Measurements from ENCODE around the gene ACTL7B.
A peak's percentile ranks its signal among the peaks of the same experiment; 100 is the strongest.
"Not testable (repeated sequence)": the region's sequence is repeated elsewhere in the genome, so short reads cannot be mapped to it uniquely, and the experiment has no call there.

ACTL7B gene, protein sequence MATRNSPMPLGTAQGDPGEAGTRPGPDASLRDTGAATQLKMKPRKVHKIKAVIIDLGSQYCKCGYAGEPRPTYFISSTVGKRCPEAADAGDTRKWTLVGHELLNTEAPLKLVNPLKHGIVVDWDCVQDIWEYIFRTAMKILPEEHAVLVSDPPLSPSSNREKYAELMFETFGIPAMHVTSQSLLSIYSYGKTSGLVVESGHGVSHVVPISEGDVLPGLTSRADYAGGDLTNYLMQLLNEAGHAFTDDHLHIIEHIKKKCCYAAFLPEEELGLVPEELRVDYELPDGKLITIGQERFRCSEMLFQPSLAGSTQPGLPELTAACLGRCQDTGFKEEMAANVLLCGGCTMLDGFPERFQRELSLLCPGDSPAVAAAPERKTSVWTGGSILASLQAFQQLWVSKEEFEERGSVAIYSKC

GRCh38 chr9:108855888-108856287 lies at the start of gene ACTL7B:
Gene ACTL7B, minus strand, starts transcription at chr9:108855986. Its CDS starts 56 bp downstream, at chr9:108855930.
- no peak for DNase-seq (ENCODE audit: low read depth)

GRCh38 chr9:108905494-108905893 lies 49.7 kb upstream of the ACTL7B start:
- DNase-seq (ENCODE audit: low read depth): no peak

GRCh38 chr9:108904161-108904560 lies 48.4 kb upstream of the ACTL7B start:
- DNase-seq (ENCODE audit: low read depth): no peak

DNA sequence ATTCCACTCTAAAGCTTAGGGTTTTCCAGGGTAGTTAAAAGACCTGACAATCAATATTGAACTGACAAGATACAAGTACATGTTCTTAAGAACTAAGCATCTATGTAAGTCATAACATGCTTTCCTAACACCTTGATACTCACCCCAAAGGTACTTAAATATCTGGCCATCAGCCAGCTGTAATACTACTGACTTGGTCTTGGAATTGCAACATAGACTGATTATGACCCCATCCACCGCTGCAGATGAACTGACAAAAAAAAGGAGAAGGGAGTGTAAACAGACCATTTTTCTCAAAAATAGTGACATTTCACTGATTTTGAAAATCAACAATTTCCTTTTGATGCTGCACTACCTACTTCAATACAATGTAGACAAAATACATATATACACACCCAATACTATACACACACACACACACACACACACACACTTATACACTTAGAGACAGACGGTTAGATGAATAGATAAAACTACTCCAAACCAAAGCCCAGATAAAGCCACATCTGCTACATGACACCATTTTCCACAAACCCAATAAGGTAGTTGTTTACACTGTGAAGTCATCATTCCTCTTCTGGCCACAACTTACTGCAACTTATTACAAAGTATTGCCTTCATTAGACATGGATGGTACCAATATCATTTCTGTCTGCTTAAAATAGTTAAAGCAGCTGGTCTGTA lies 47.8 kb upstream of the ACTL7B start:
- DNase-seq (ENCODE audit: low read depth): no peak

- DNase-seq (ENCODE audit: low read depth): no peak
Observed at GRCh38 chr9:108900176-108900575, 44.4 kb upstream of the ACTL7B start.

GRCh38 chr9:108899023-108899695 lies 43.4 kb upstream of the ACTL7B start:
- DNase-seq (ENCODE audit: low read depth): not testable (repeated sequence)

- no peak for DNase-seq (ENCODE audit: low read depth)
Observed at GRCh38 chr9:108897324-108898096, 41.7 kb upstream of the ACTL7B start.

- no peak for DNase-seq (ENCODE audit: low read depth)
Observed at GRCh38 chr9:108894225-108894997, 38.6 kb upstream of the ACTL7B start.

DNA sequence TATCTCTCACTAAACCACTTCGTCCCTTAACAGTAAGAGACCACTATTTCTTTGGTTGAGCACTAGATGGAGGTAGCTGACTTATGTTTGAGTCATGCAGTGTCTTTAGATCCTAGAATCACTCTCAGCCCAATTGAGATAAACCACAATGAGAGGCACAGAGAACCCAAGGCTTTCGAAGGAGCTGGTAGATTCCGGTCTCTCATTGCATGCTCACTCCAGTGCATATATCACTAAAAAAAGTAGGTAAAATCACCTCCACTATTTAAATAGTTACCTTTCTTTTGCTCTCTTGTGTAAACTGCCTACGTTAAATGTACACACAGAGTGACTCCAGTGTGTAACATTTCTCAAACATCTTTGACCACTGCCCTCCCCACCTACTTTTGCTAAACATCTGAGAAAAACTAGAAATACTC lies 33.9 kb upstream of the ACTL7B start:
- no peak for DNase-seq (ENCODE audit: low read depth)

- not testable (repeated sequence) for DNase-seq (ENCODE audit: low read depth)
Observed at GRCh38 chr9:108886594-108887271, 30.9 kb upstream of the ACTL7B start.

DNA sequence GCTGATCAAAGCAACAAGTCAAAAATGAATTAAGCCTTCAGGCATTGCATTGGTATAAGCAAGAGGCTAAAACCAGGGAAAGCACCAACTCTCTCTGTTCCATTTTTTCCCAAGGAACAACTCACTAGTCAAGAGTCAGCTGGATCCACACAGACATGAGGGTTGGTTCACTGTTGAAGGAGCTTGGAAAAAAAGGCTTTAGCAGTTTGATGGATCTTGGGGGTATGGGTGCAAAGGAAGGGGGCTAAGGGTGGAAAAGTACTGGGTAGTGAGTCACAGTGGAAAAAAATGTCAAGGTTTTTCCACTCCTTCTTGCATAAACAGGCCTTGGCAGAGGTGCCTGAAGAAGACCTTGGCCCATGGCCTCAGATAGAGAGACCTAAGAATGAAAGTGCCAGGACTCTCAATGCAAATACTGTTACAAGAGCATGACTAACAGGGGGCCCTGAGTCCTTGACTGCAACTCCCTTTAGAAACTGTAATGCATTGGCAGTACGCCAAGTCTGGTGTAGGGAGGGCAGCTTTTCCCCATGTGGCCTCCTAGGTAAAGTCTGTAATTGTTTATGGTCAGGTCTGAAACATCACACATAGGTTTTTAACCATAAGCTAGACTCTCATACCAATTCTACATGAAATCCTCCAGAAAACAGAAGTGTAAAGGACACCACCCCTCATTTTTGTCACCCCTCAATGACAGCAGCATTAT lies 30.0 kb upstream of the ACTL7B start:
- peak; percentile 15 for DNase-seq (ENCODE audit: low read depth)

GRCh38 chr9:108884701-108885100 lies 28.9 kb upstream of the ACTL7B start:
- DNase-seq (ENCODE audit: low read depth): no peak

- no peak for DNase-seq (ENCODE audit: low read depth)
Observed at GRCh38 chr9:108883085-108883484, 27.3 kb upstream of the ACTL7B start.

GRCh38 chr9:108882052-108882888 lies 26.5 kb upstream of the ACTL7B start:
- DNase-seq (ENCODE audit: low read depth): no peak

DNA sequence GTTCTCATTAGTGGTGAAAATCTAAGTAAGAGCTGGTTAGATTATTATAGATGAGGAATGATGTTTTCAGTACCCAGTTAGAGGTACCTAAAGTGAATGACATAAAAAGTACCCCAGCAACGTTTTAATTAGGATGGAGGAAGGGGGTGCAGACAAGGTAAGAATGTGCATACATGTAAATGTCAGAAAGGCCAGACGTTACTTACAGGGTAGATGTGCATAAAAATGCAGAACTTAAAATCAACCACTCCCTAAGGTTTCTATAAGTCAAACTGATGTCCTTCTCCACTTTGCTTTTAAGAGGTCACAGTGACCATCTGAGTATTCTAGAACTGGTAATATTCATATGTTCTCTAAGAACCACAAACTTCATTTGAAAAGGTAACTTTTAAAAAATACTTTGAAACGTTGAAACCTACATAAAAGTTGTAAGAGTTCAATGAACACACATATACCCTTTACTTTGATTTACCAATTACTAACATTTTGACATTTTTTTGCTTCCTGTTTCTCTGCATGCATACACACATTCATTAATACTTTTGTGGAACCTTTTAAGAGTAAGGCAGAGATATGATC lies 25.0 kb upstream of the ACTL7B start:
- no peak for DNase-seq (ENCODE audit: low read depth)

DNA sequence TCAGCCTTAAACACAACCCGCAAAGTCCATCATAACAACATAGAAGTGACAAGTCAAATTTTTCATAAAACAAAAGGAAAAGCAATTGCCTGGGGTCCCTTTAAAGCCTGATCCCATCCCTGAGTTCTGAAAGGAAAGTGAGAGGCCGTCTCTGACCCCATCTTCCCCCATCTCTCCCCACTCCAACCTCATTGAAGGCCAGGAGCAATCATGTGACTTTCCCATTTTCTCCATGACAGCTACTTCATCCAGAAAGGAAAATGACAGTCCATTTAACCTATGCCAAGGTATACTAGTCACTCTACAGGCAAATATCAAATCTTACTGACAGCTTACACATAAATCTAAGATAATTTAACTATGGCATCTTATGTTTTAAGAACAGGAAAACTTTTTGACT lies 21.7 kb upstream of the ACTL7B start:
- no peak for DNase-seq (ENCODE audit: low read depth)

- DNase-seq (ENCODE audit: low read depth): no peak
Observed at GRCh38 chr9:108876425-108876824, 20.6 kb upstream of the ACTL7B start.

DNA sequence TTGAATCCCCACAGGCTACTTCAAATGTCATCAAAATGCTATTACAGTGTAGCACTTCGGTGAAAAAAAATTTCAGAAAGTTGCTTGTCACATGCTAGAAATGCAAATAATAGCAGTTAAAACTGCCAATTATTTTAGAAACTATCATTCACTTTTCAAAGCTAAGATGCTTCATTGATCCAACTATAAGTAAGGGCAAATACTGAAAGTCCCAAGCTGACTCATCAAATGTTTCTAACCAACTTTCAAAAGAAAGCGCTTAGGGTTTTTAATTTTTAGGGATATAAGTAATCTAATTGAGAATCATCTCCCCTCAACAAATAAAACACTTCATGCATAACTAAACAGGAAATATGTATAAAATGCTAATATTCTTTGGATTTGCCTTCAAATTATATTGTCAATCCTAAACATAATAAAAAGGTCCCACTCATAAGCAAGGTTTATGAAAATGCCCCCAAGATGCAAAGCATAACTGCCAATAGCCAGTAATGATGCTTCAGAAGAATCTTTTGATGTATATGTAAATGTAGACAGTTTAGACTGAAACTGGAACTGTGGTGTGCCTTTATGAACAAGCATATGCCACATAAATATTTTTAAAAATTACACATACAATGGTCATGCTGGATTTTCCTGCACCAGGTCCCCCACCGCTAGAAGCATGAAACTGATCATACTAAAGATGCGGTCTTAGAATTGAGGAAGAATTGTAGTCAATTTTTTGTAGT lies 18.4 kb upstream of the ACTL7B start:
- DNase-seq (ENCODE audit: low read depth): no peak

Measured in stimulated activated CD8-positive, alpha-beta memory T cell treated with anti-CD3 and anti-CD28 coated beads, Interleukin-7, amount 100 ng/mL, for 24 hours (primary cell).